NAMALWA (cell line): Measurements from ENCODE around the gene MCEMP1.

Experiments
- DNase-seq: peaks from one replicate; pipeline ENCODE4 v3.0.0-alpha.2; 2015; ENCODE audit warnings: low spot score

Gene MCEMP1

GRCh38 chr19:7676854-7677253, at the start of gene MCEMP1:
Gene MCEMP1 (plus strand): TSS chr19:7677090. CDS start chr19:7677121, 31 bp downstream.
- no peak for DNase-seq

- DNase-seq = no peak
Observed at GRCh38 chr19:7627166-7627565, 49.7 kb upstream of the MCEMP1 start.

- DNase-seq = no peak
Observed at GRCh38 chr19:7628589-7629311, 48.1 kb upstream of the MCEMP1 start.

- DNase-seq = peak; percentile 99
Observed at GRCh38 chr19:7629347-7630054, 47.4 kb upstream of the MCEMP1 start, which contains the start of the genes PET100 and XAB2. Gene PET100 (plus strand): TSS chr19:7629793. CDS start chr19:7629834, 41 bp downstream. Gene XAB2 (minus strand): TSS chr19:7629545. CDS start chr19:7629527, 18 bp downstream.

- no peak for DNase-seq
Observed at GRCh38 chr19:7631577-7631976, 45.3 kb upstream of the MCEMP1 start.

GRCh38 chr19:7632340-7633203, 44.3 kb upstream of the MCEMP1 start:
- DNase-seq = no peak

GRCh38 chr19:7633698-7634097, 43.2 kb upstream of the MCEMP1 start, which contains the start of gene PCP2:
Gene PCP2 (minus strand): TSS chr19:7633719. CDS start chr19:7633457, 262 bp downstream.
- peak; percentile 38 for DNase-seq

GRCh38 chr19:7635670-7636069, 41.2 kb upstream of the MCEMP1 start:
- DNase-seq = no peak

- no peak for DNase-seq
Observed at GRCh38 chr19:7636317-7636690, 40.6 kb upstream of the MCEMP1 start.

- DNase-seq = peak; percentile 89
Observed at GRCh38 chr19:7636691-7637373, 40.1 kb upstream of the MCEMP1 start, which contains the start of gene STXBP2. Gene STXBP2 (plus strand): TSS chr19:7637110. CDS start chr19:7637150, 40 bp downstream.

GRCh38 chr19:7637374-7638256, 39.3 kb upstream of the MCEMP1 start:
- DNase-seq = no peak

GRCh38 chr19:7638802-7639465, 38.0 kb upstream of the MCEMP1 start:
- DNase-seq = no peak

- DNase-seq = no peak
Observed at GRCh38 chr19:7639863-7640348, 37.0 kb upstream of the MCEMP1 start.

- no peak for DNase-seq
Observed at GRCh38 chr19:7640803-7641202, 36.1 kb upstream of the MCEMP1 start.

- peak; percentile 55 for DNase-seq
Observed at GRCh38 chr19:7641290-7642276, 35.3 kb upstream of the MCEMP1 start.

- DNase-seq = no peak
Observed at GRCh38 chr19:7642295-7643030, 34.4 kb upstream of the MCEMP1 start.

GRCh38 chr19:7643031-7643415, 33.9 kb upstream of the MCEMP1 start:
- peak; percentile 44 for DNase-seq
